Measurements from ENCODE around the gene CACNA1F.
"Not testable (repeated sequence)": the region's sequence is repeated elsewhere in the genome, so short reads cannot be mapped to it uniquely, and the experiment has no call there.

The CACNA1F gene

GRCh38 chrX:49173544-49173943 is 59.6 kb downstream of the CACNA1F start:
- not testable (repeated sequence) for DNase-seq

DNA sequence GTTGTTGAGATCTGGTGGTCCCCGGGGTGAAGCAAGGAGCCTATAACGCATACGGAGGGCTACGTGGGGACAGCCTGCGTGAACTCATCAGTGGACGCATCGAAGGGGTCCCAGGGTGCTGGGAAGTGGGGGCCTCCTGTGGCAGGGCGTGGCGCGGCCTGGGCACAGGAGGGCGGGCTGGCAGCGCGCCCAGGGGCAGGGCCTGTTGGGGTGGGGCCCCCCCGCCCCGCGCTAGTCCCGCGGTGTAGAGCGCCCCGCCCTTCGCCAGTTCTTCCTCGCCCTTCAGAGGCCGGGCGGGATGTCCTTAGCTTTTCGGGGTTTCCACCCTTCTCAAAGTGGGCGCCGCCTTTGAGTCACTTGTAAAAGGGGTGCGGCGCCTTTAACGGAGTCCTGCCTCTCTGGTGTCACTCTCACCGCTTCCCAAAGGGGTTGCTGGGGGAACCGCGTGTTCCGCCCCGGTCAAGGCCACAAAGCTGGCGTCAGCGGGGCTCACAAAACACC is 60.8 kb downstream of the CACNA1F start:
- DNase-seq, result peak; percentile 71 to 72

- DNase-seq, result peak in 1 of 2 experiments; percentile 1
Observed at GRCh38 chrX:49171752-49172279, 61.3 kb downstream of the CACNA1F start, which contains the start of gene PLP2. PLP2 (plus strand) TSS chrX:49171898; CDS start chrX:49172001, 103 bp downstream.

DNA sequence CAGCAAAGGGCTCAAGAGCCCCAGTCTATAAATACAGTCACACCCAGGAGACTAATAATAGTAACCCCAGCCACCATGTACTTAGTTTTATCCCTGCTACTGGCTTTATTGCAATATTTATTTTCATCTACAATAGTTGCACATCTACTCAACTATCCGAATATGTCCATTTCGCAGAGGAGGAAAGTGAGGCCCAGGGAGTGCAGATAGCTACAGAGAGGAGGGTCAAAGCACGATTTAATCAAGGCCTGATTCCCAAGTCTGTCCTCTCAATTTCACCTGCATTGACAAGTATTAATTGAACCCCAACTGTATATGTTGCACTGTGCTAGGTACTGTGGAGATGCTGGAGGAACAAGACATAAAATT is 65.4 kb downstream of the CACNA1F start:
- no peak for DNase-seq

DNA sequence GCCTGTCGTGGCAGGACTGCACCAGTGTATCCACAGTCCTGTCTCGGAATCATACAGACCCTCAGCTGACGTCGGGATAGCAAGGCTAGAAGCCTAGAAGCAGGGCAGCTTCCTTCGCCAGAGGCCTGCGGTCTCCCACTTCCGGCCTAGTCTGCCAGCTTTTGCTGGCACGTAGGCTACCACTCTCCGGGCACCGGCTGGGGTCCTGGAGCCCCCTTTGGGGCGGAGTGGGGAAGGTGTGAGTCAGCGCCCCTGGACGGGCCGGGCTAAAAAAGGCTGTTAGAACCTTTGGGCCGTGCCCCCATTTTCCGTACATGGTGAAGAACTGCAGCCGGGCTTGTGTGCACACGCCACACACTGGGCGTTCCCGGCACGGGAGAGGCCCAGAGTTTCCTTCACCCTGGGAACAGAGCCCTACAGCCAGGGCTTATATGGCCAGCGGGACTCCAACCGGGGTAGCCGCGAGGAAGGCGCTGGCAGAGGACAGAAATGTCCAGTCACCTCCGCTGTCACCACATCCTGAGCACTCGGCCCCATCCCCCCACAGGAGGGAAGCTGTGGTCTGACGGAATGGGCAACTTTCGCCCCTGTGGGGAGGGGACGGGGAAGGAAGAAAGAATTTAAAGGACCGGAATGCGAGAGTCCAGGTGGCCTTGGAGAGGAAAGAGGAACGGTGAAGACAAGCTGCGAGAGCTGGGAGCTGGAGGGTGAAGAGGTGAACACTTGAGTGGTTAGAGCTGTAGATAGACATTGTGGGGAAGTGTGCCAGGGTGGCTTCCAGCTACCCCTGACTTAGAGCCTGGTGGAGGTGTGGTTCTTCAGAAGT is 66.0 kb downstream of the CACNA1F start:
- peak; percentile 80 to 84 for DNase-seq

- peak; percentile 49 to 54 for DNase-seq
Observed at GRCh38 chrX:49165901-49166881, 66.9 kb downstream of the CACNA1F start.

DNA sequence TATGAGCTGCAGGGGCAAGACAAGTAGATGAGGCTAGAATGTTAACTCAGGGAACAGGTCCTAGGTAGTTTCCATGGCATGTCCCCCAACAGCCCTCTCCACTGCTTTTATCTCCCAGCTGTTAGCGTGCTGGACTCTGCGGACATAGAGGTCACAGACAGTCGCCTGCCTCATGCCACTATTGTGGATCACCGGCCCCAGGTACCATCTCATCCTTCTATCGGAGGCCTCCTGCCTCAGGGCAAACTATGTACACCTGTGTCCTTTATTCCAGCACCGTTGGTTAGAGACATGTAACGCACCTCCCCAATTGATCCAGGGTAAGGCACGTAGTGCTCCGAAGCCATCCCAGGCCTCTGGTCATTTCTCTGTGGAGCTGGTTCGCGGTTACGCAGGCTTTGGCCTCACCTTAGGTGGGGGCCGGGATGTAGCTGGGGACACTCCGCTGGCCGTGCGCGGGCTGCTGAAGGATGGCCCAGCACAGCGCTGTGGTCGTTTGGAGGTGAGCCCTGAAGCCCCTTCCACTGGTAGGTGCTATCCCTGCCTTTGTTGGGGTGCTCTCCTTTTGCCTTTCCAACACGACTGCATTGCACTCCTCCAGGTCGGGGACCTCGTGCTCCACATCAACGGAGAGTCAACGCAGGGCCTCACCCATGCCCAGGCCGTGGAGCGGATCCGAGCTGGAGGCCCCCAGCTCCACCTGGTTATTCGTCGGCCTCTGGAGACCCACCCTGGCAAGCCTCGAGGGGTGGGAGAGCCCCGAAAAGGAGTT is 68.4 kb downstream of the CACNA1F start:
- DNase-seq, result no peak

DNA sequence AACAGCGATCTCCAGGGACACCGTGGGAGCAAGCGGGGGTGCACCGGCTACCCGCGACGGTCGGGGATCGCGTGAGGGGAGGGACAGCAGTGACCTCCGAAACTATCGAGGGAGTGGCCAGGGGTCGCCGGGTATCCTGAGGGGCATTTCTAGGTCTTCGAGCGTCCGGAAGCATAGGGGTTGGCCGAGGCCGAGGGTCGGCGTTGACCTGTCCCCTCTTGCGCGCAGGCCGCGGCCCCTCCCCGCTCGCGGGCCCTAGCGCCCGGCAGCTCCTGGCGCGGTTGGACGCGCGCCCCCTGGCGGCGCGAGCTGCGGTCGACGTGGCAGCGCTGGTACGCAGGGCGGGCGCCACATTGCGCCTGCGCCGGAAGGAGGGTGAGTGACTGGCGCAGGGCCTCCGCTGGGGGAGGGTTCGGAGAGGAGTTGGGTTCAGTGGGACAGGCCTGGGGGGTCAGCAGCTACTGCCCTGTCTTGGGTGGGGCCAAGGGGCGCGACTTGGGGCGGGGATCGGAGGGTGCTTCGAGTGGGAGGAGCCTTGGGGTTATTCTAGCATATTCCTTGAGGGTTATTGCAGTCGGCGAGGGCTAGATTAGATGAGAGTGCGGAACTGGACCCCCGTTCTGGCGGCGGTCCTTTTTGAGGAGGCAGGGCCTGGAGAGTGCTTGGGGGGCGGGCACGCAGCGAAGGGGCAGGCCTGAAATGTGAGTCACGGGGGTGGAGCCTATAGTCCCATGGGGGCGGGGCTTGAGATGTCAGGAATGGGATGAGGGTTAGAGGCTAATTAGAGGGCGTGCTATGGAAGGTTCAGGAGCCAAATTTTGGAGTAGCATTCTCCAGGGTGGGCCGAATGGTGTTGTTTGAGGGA is 69.4 kb downstream of the CACNA1F start:
- peak; percentile 46 to 52 for DNase-seq

DNA sequence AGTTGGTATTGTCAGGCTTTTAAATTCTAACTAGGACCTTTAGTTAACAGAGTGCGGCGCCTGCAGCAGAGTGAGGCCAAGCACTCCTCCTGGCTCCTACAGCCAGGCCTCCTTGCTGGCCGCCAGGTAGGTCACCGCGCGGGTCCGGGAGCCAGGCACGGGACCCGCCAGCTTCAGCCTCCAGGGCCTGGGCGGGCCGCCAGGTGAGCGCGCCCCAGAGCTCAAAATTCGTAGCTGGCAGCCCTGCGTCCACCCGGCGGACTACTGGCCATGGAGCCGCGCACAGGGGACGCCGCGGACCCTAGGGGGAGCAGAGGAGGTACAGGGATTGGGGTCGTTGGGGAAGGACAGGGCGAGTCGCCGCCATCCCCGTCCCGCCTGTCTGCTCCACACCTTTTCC is 70.5 kb downstream of the CACNA1F start, which contains the start of gene MAGIX:
TSS of gene MAGIX (plus strand) at position 139 of the 400 bp plus-strand sequence. CDS start at position 271, 132 bp downstream.
- no peak for DNase-seq

- no peak for DNase-seq
Observed at GRCh38 chrX:49161632-49162031, 71.5 kb downstream of the CACNA1F start.

DNA sequence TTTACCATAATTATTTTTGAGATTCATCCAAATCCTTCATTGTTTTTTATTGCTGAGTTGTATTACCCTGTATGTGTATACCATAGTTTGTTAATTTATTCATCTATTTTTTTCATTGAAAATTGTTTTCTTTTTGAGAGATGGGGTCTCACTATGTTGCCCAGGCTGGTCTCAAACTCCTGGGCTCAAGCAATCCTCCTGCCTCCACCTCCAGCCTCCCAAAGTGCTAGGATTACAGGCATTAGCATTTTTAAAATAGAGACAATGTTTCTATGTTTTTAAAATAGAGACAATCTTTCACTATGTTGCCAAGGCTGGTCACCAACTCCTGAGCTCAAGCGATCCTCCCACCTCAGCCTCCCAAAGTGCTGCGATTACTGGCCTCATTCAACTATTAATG is 72.2 kb downstream of the CACNA1F start:
- no peak for DNase-seq

- no peak for DNase-seq
Observed at GRCh38 chrX:49157194-49157593, 75.9 kb downstream of the CACNA1F start.

- peak; percentile 35 to 57 for DNase-seq
Observed at GRCh38 chrX:49155900-49156837, 77.0 kb downstream of the CACNA1F start.

GRCh38 chrX:49155243-49155899 is 77.8 kb downstream of the CACNA1F start:
- DNase-seq, result peak; percentile 65 to 68

Measured in AML-193 (cell line).